WTC11 (cell line): ENCODE measurements around the gene BEND6. TPM values are rescaled to one million over a fixed set of nuclear protein-coding genes. Genes with fewer than 3 reads are reported as not detected.

Source experiments
- ATAC-seq: fragments of 200-7000 bp; cut with Tn5 transposase; 2 replicates; pipeline ENCODE4 v1.10.0; 2021; ENCODE audit warnings: mild to moderate bottlenecking, moderate library complexity
- CTCF ChIA-PET: fragments of 300-600 bp; sonication (Branson Sonifier 250); formaldehyde crosslinking; loops from one replicate; lab custom pipeline; 2021; ENCODE audit warnings: antibody characterized with exemption; lab: Charles Lee
- POLR2A ChIA-PET: fragments of 350-600 bp; sonication (Branson Sonifier 250); formaldehyde crosslinking; loops from one replicate; lab custom pipeline; 2021; ENCODE audit warnings: antibody characterized with exemption; lab: Charles Lee
- DNase-seq: peaks from one replicate; pipeline ENCODE4 v3.0.0; 2021; ENCODE audit warnings: low spot score
- H3K27ac Mint-ChIP-seq: 2 replicates; pipeline ENCODE4 v1.8.0; 2021; ENCODE audit warnings: mixed read lengths
- H3K27me3 Mint-ChIP-seq: 2 replicates; pipeline ENCODE4 v1.8.0; 2021; ENCODE audit warnings: low read depth, mild to moderate bottlenecking, moderate library complexity, mixed read lengths
- H3K36me3 Mint-ChIP-seq: 2 replicates; pipeline ENCODE4 v1.8.0; 2021; ENCODE audit warnings: mixed read lengths
- H3K4me1 Mint-ChIP-seq: 2 replicates; pipeline ENCODE4 v1.8.0; 2022; ENCODE audit warnings: mixed read lengths
- H3K4me3 Mint-ChIP-seq: 2 replicates; pipeline ENCODE4 v1.8.0; 2021; ENCODE audit warnings: mild to moderate bottlenecking, moderate library complexity, mixed read lengths
- H3K9me3 Mint-ChIP-seq: 2 replicates; pipeline ENCODE4 v1.8.0; 2021; ENCODE audit warnings: mixed read lengths
- ARID4B ChIP-seq: sonication (generic); formaldehyde crosslinking; IDR thresholded peaks from 2 replicates; pipeline ENCODE4 v1.8.0; 2023; ENCODE audit warnings: missing genetic modification reagents, mild to moderate bottlenecking, borderline replicate concordance
- ATF1 ChIP-seq: sonication (generic); formaldehyde crosslinking; IDR thresholded peaks from 2 replicates; pipeline ENCODE4 v1.8.1; 2023; ENCODE audit warnings: mild to moderate bottlenecking, moderate library complexity, missing genetic modification reagents
- ATF3 ChIP-seq: sonication (generic); formaldehyde crosslinking; conservative IDR thresholded peaks from 2 replicates; pipeline ENCODE4 v1.8.1; 2022; ENCODE audit warnings: mild to moderate bottlenecking, missing genetic modification reagents
- CBFB ChIP-seq: sonication (generic); formaldehyde crosslinking; IDR thresholded peaks from 2 replicates; pipeline ENCODE4 v1.8.1; 2022; ENCODE audit warnings: mild to moderate bottlenecking, low read depth, missing genetic modification reagents
- CTCF ChIP-seq: fragments of 200-600 bp; IDR thresholded peaks from 2 replicates; pipeline ENCODE4 v1.8.0; 2022; ENCODE audit warnings: antibody characterized with exemption
- ESRRA ChIP-seq: sonication (generic); formaldehyde crosslinking; IDR thresholded peaks from 2 replicates; pipeline ENCODE4 v1.8.1; 2022; ENCODE audit warnings: mild to moderate bottlenecking, missing genetic modification reagents, borderline replicate concordance
- FOXP4 ChIP-seq: sonication (generic); formaldehyde crosslinking; IDR thresholded peaks from 2 replicates; pipeline ENCODE4 v1.8.0; 2022; ENCODE audit warnings: mild to moderate bottlenecking, missing genetic modification reagents
- GTF2I ChIP-seq: fragments of 250-450 bp; sonication (Bioruptor Pico); conservative IDR thresholded peaks from 2 replicates; pipeline ENCODE4 v1.4.0; 2021; ENCODE audit warnings: mild to moderate bottlenecking
- KAT7 ChIP-seq: sonication (generic); formaldehyde crosslinking; IDR thresholded peaks from 2 replicates; pipeline ENCODE4 v1.8.1; 2023; ENCODE audit warnings: missing genetic modification reagents, mild to moderate bottlenecking, borderline replicate concordance
- NFATC4 ChIP-seq: fragments of 250-450 bp; sonication (Bioruptor Pico); IDR thresholded peaks from 2 replicates; pipeline ENCODE4 v1.9.0; 2021; ENCODE audit warnings: mild to moderate bottlenecking
- NR3C1 ChIP-seq: sonication (generic); formaldehyde crosslinking; conservative IDR thresholded peaks from 2 replicates; pipeline ENCODE4 v1.8.1; 2023; ENCODE audit warnings: low read depth, mild to moderate bottlenecking, missing genetic modification reagents
- OVOL2 ChIP-seq: fragments of 250-450 bp; sonication (Bioruptor Pico); IDR thresholded peaks from 2 replicates; pipeline ENCODE4 v1.9.0; 2021; ENCODE audit warnings: mild to moderate bottlenecking, borderline replicate concordance
- PREB ChIP-seq: sonication (generic); formaldehyde crosslinking; IDR thresholded peaks from 2 replicates; pipeline ENCODE4 v1.8.1; 2022; ENCODE audit warnings: mild to moderate bottlenecking, missing genetic modification reagents, moderate library complexity, borderline replicate concordance
- RORB ChIP-seq: fragments of 250-450 bp; sonication (Bioruptor Pico); IDR thresholded peaks from 2 replicates; pipeline ENCODE4 v1.9.0; 2021; ENCODE audit warnings: mild to moderate bottlenecking
- SMAD3 ChIP-seq: sonication (generic); formaldehyde crosslinking; IDR thresholded peaks from 2 replicates; pipeline ENCODE4 v1.8.0; 2022; ENCODE audit warnings: missing genetic modification reagents, mild to moderate bottlenecking, borderline replicate concordance
- ZMAT4 ChIP-seq: fragments of 250-450 bp; sonication (Bioruptor Pico); IDR thresholded peaks from 2 replicates; pipeline ENCODE4 v1.9.0; 2021; ENCODE audit warnings: mild to moderate bottlenecking
- ZNF121 ChIP-seq: sonication (generic); formaldehyde crosslinking; IDR thresholded peaks from 2 replicates; pipeline ENCODE4 v1.8.0; 2023; ENCODE audit warnings: missing genetic modification reagents
- ZNF423 ChIP-seq: fragments of 250-450 bp; sonication (Bioruptor Pico); IDR thresholded peaks from 2 replicates; pipeline ENCODE4 v2.1.2; 2022; ENCODE audit warnings: mild to moderate bottlenecking, moderate library complexity
- total RNA-seq: library from RNA; stranded (reverse); gene quantifications from 3 replicates; pipeline ENCODE4 v1.2.3, GENCODE V29; 2021

The BEND6 gene
- total RNA-seq, 1 experiment from 2014 or later: 1.5 TPM

GRCh38 chr6:56947924-56948323, 7.0 kb upstream of the BEND6 start:
- Mint-ChIP-seq H3K4me3 (no peak overlapping the region), H3K27ac (no peak overlapping the region), H3K9me3 (no peaks in the 10 kb centered on the region), H3K4me1 (peaks cover 3% of the 10 kb centered on the region), H3K27me3 (peaks cover 5% of the 10 kb centered on the region), H3K36me3 (peaks cover 5% of the 10 kb centered on the region)
- CTCF ChIA-PET: no interaction called here
- ATAC-seq: no peak
- POLR2A ChIA-PET: no interaction called here
- DNase-seq: no peak
- TF ChIP-seq ESRRA (CRISPR knock-in tag) (no peak), KAT7 (CRISPR knock-in tag) (no peak), ZMAT4 (CRISPR knock-in tag) (no peak), RORB (CRISPR knock-in tag) (no peak), OVOL2 (no peak), ARID4B (CRISPR knock-in tag) (no peak), SMAD3 (CRISPR knock-in tag) (no peak), NR3C1 (CRISPR knock-in tag) (no peak), PREB (CRISPR knock-in tag) (no peak), ZNF423 (CRISPR knock-in tag) (no peak), CTCF (no peak), GTF2I (CRISPR knock-in tag) (no peak)

- POLR2A ChIA-PET: no interaction called here
- Mint-ChIP-seq H3K9me3 (no peaks in the 10 kb centered on the region), H3K27me3 (peaks cover 18% of the 10 kb centered on the region), H3K27ac (no peak overlapping the region), H3K4me1 (peaks cover 10% of the 10 kb centered on the region), H3K4me3 (no peak overlapping the region), H3K36me3 (peaks cover 5% of the 10 kb centered on the region)
- TF ChIP-seq CBFB (CRISPR knock-in tag) (no peak), NFATC4 (CRISPR knock-in tag) (no peak), ZNF121 (no peak), ATF3 (CRISPR knock-in tag) (no peak), FOXP4 (no peak), ATF1 (CRISPR knock-in tag) (no peak)
- CTCF ChIA-PET: no interaction called here
- no peak for DNase-seq
- no peak for ATAC-seq
These were observed 5.6 kb upstream of the BEND6 start for GRCh38 chr6:56949265-56949664.
